H9 (cell line): Measurements from ENCODE around the gene GNPTAB. TPM values are rescaled to one million over a fixed set of nuclear protein-coding genes. Genes with fewer than 3 reads are reported as not detected.

ENCODE experiments used
- DNase-seq: peaks from one replicate; pipeline ENCODE4 v3.0.0-alpha.2; 2017
- H2AFZ ChIP-seq: one replicate; pipeline ENCODE4 v1.6.1; 2013; ENCODE audit warnings: mild to moderate bottlenecking, low read length, control low read depth, moderate library complexity
- H2AK5ac ChIP-seq: 2 replicates; pipeline ENCODE4 v1.6.1; 2013; ENCODE audit warnings: low read length, control low read depth, mixed read lengths; ENCODE audit not compliant: insufficient read length
- H2BK120ac ChIP-seq: one replicate; pipeline ENCODE4 v1.6.1; 2013; ENCODE audit warnings: low read depth, mild to moderate bottlenecking, low read length, control low read depth, inconsistent platforms; ENCODE audit not compliant: poor library complexity, severe bottlenecking
- H2BK12ac ChIP-seq: 2 replicates; pipeline ENCODE4 v1.6.1; 2013; ENCODE audit warnings: low read length, control low read depth, mixed read lengths, low read depth; ENCODE audit not compliant: insufficient read length
- H2BK15ac ChIP-seq: 2 replicates; pipeline ENCODE4 v1.6.1; 2013; ENCODE audit warnings: low read depth, low read length, control low read depth
- H2BK20ac ChIP-seq: one replicate; pipeline ENCODE4 v1.6.1; 2013; ENCODE audit warnings: low read depth, mild to moderate bottlenecking, low read length, control low read depth, inconsistent platforms; ENCODE audit not compliant: poor library complexity, severe bottlenecking
- H2BK5ac ChIP-seq: 2 replicates; pipeline ENCODE4 v1.6.1; 2013; ENCODE audit warnings: low read length, control low read depth, mixed read lengths; ENCODE audit not compliant: insufficient read length
- H3K14ac ChIP-seq: 2 replicates; pipeline ENCODE4 v1.6.1; 2013; ENCODE audit warnings: low read length, control low read depth; ENCODE audit not compliant: insufficient read depth
- H3K18ac ChIP-seq: 2 replicates; pipeline ENCODE4 v1.6.1; 2013; ENCODE audit warnings: low read depth, mild to moderate bottlenecking, mixed read lengths, low read length, control low read depth; ENCODE audit not compliant: insufficient read length
- H3K23ac ChIP-seq: 2 replicates; pipeline ENCODE4 v1.6.1; 2013; ENCODE audit warnings: low read length, control low read depth, mixed read lengths, low read depth; ENCODE audit not compliant: insufficient read length
- H3K23me2 ChIP-seq: 2 replicates; pipeline ENCODE4 v1.6.1; 2013; ENCODE audit warnings: low read depth, mild to moderate bottlenecking, mixed read lengths, low read length, control low read depth; ENCODE audit not compliant: insufficient read length, poor library complexity, severe bottlenecking
- H3K27ac ChIP-seq: 2 replicates; pipeline ENCODE4 v1.5.1; 2013; ENCODE audit warnings: low read length, control low read depth, mixed read lengths, low read depth; ENCODE audit not compliant: insufficient read length
- H3K27me3 ChIP-seq: 2 replicates; pipeline ENCODE4 v1.6.1; 2013; ENCODE audit warnings: low read length, control low read depth, inconsistent platforms; ENCODE audit not compliant: insufficient read depth
- H3K4ac ChIP-seq: 2 replicates; pipeline ENCODE4 v1.6.1; 2013; ENCODE audit warnings: low read depth, mild to moderate bottlenecking, control low read depth, inconsistent platforms, low read length, moderate library complexity
- H3K4me1 ChIP-seq: 2 replicates; pipeline ENCODE4 v1.6.1; 2013; ENCODE audit warnings: low read length, control low read depth, inconsistent platforms; ENCODE audit not compliant: insufficient read depth
- H3K4me2 ChIP-seq: 2 replicates; pipeline ENCODE4 v1.6.1; 2013; ENCODE audit warnings: low read length, control low read depth, mixed read lengths; ENCODE audit not compliant: insufficient read length, insufficient read depth
- H3K56ac ChIP-seq: 2 replicates; pipeline ENCODE4 v1.6.1; 2013; ENCODE audit warnings: low read depth, mild to moderate bottlenecking, mixed read lengths, low read length, control low read depth; ENCODE audit not compliant: insufficient read length
- H3K79me1 ChIP-seq: 2 replicates; pipeline ENCODE4 v1.6.1; 2013; ENCODE audit warnings: low read depth, mild to moderate bottlenecking, moderate library complexity, low read length, control low read depth, inconsistent platforms; ENCODE audit not compliant: insufficient read depth, poor library complexity, severe bottlenecking
- H3K79me2 ChIP-seq: 2 replicates; pipeline ENCODE4 v1.6.1; 2013; ENCODE audit warnings: low read length, control low read depth, inconsistent platforms; ENCODE audit not compliant: insufficient read depth
- H3K9ac ChIP-seq: 2 replicates; pipeline ENCODE4 v1.6.1; 2013; ENCODE audit warnings: low read length, control low read depth, mixed read lengths; ENCODE audit not compliant: insufficient read length; ENCODE audit errors: extremely low read depth
- H3K9me3 ChIP-seq: one replicate; pipeline ENCODE4 v1.6.1; 2013; ENCODE audit warnings: low read depth, low read length, inconsistent platforms; ENCODE audit not compliant: control insufficient read depth
- H3T11ph ChIP-seq: one replicate; pipeline ENCODE4 v1.6.1; 2013; ENCODE audit warnings: mild to moderate bottlenecking, low read length, control low read depth, inconsistent platforms
- H4K20me1 ChIP-seq: one replicate; pipeline ENCODE4 v1.6.1; 2013; ENCODE audit not compliant: control insufficient read depth, insufficient read length, insufficient read depth
- H4K5ac ChIP-seq: 2 replicates; pipeline ENCODE4 v1.6.1; 2013; ENCODE audit warnings: low read depth, mild to moderate bottlenecking, mixed read lengths, low read length, control low read depth; ENCODE audit not compliant: insufficient read length
- H4K8ac ChIP-seq: replicated peaks from 2 replicates; pipeline ENCODE4 v1.6.1; 2013; ENCODE audit warnings: low read length, control low read depth, mixed read lengths, low read depth; ENCODE audit not compliant: insufficient read length
- H4K91ac ChIP-seq: 2 replicates; pipeline ENCODE4 v1.6.1; 2013; ENCODE audit warnings: low read depth, mild to moderate bottlenecking, moderate library complexity, mixed read lengths, low read length, control low read depth; ENCODE audit not compliant: insufficient read length
- H3K27ac Mint-ChIP-seq, 3 experiments: 2 replicates in 2 of 3; 3 replicates in 1 of 3; pipeline ENCODE4 v1.8.0; 2020 to 2021; ENCODE audit warnings: mixed read lengths in 3 of 3, mild to moderate bottlenecking in 1 of 3, moderate library complexity in 1 of 3
- H3K27me3 Mint-ChIP-seq: 2 replicates; pipeline ENCODE4 v1.8.0; 2021; ENCODE audit warnings: low read depth, mild to moderate bottlenecking, moderate library complexity, mixed read lengths
- H3K36me3 Mint-ChIP-seq, 3 experiments: 2 replicates in 2 of 3; 3 replicates in 1 of 3; pipeline ENCODE4 v1.8.0; 2020 to 2021; ENCODE audit warnings: low read depth in 3 of 3, mixed read lengths in 3 of 3; ENCODE audit not compliant: insufficient read depth in 1 of 3
- H3K4me1 Mint-ChIP-seq, 2 experiments: 2 replicates each; pipeline ENCODE4 v1.8.0; 2020; ENCODE audit warnings: mixed read lengths in 2 of 2
- H3K4me3 Mint-ChIP-seq, 2 experiments: 2 replicates in 1 of 2; 3 replicates in 1 of 2; pipeline ENCODE4 v1.8.0; 2020 to 2021; ENCODE audit warnings: mild to moderate bottlenecking in 2 of 2, mixed read lengths in 2 of 2, moderate library complexity in 1 of 2
- H3K9me3 Mint-ChIP-seq, 2 experiments: 2 replicates in 1 of 2; 3 replicates in 1 of 2; pipeline ENCODE4 v1.8.0; 2020; ENCODE audit warnings: mild to moderate bottlenecking in 2 of 2, mixed read lengths in 2 of 2, moderate library complexity in 1 of 2
- CTCF ChIP-seq: fragments of 200-600 bp; sonication (generic); conservative IDR thresholded peaks from 3 replicates; pipeline ENCODE4 v1.8.0; 2021; ENCODE audit warnings: antibody characterized with exemption, mild to moderate bottlenecking
- WGBS: extraction: QIAGEN DNeasy Blood & Tissue Kit; methylation state at CpG from one replicate; pipeline ENCODE4 v1.1.7; 2013; ENCODE audit warnings: missing lambda C conversion rate, low lambda C conversion rate, mixed read lengths; ENCODE audit not compliant: insufficient read length; ENCODE audit errors: extremely low coverage; 5-methylcytosine and 5-hydroxymethylcytosine counted together
- total RNA-seq: library from RNA; stranded (reverse); gene quantifications from 2 replicates; pipeline ENCODE4 v1.2.1, GENCODE V29; 2021

The GNPTAB gene
- total RNA-seq, 1 experiment from 2014 or later: 44.3 TPM

- no CpG with 5 or more reads among the region's 1 CpG for whole genome bisulfite sequencing
- no peak for DNase-seq
- no peaks in the 10 kb centered on the region for H3K27me3 Mint-ChIP-seq
Measured at GRCh38 chr12:101854747-101855146, 24.0 kb upstream of the GNPTAB start.

More at GRCh38 chr12:101854747-101855146, 24.0 kb upstream of the GNPTAB start:
- Histone ChIP-seq H4K91ac (no peak overlapping the region), H4K5ac (no peak overlapping the region), H3K14ac (no peak overlapping the region), H3K4me2 (no peak overlapping the region), H2BK20ac (no peak overlapping the region), H2BK15ac (no peak overlapping the region), H2AFZ (no peak overlapping the region), H3K18ac (no peak overlapping the region), H3K79me1 (no peaks in the 10 kb centered on the region), H2AK5ac (no peak overlapping the region), H3K23ac (no peak overlapping the region), H3T11ph (no peak overlapping the region), H3K27me3 (no peaks in the 10 kb centered on the region), H3K4me1 (no peaks in the 10 kb centered on the region), H2BK5ac (no peak overlapping the region), H3K23me2 (no peaks in the 10 kb centered on the region), H4K20me1 (no peaks in the 10 kb centered on the region), H3K9me3 (no peaks in the 10 kb centered on the region), H3K27ac (no peak overlapping the region), H2BK120ac (no peak overlapping the region), H3K56ac (no peak overlapping the region), H3K4ac (no peak overlapping the region), H2BK12ac (no peak overlapping the region), H3K79me2 (no peaks in the 10 kb centered on the region), H4K8ac (no peak overlapping the region), H3K9ac (no peak overlapping the region)
- no peaks in the 10 kb centered on the region for H3K36me3 Mint-ChIP-seq
- TF ChIP-seq CTCF: no peak
- H3K4me1 Mint-ChIP-seq: peaks cover 0 to 2% of the 10 kb centered on the region in 2 experiments; a peak in 1 of 4 replicates
- no peak overlapping the region for H3K27ac Mint-ChIP-seq
- no peak overlapping the region for H3K4me3 Mint-ChIP-seq
- no peaks in the 10 kb centered on the region for H3K9me3 Mint-ChIP-seq
